Measurements from ENCODE around the gene SUCNR1. TPM values are rescaled to one million over a fixed set of nuclear protein-coding genes. Genes with fewer than 3 reads are reported as not detected.

SUCNR1 gene
- total RNA-seq, 1 experiment from 2014 or later = not detected

DNA sequence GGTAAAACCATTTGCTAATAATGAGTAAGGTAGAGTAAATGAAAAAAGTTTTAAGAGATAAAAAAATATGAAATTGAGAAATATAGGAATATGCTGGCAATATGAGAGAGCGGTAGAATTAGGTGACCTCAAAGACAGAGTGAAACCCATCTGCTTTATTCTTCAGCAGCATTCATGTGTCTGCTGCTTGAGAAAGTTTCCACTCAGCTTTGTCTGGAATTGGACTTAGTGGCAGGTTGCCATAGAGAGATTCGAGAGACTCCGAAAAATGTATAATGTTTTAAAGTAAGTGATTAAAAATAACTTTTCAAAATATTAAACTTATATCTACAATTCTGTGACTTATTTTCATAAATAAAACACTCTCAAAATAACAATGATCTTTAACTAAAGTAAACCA is 5.0 kb downstream of the SUCNR1 start:
- H3K36me3 Mint-ChIP-seq = no peaks in the 10 kb centered on the region

More for the DNA sequence above, 5.0 kb downstream of the SUCNR1 start:
- no peak overlapping the region for H3K4me3 Mint-ChIP-seq
- H3K27ac Mint-ChIP-seq = no peak overlapping the region
- ATAC-seq (no peak), DNase-seq (ENCODE audit: low spot score) (no peak)
- CTCF ChIA-PET = no interaction called here
- no peaks in the 10 kb centered on the region for H3K27me3 Mint-ChIP-seq (ENCODE audit: low read depth)
- peaks cover 4% of the 10 kb centered on the region for H3K4me1 Mint-ChIP-seq
- POLR2A ChIA-PET = no interaction called here
- no peak for TF ChIP-seq ZBTB21 (CRISPR knock-in tag; IDR thresholded peaks at IDR 0.05; ENCODE audit: borderline replicate concordance)
- no peak for TF ChIP-seq TP53 (CRISPR knock-in tag; IDR thresholded peaks at IDR 0.05)
- no peak for TF ChIP-seq USF2 (CRISPR knock-in tag; IDR thresholded peaks at IDR 0.05)
- no peak for TF ChIP-seq ZNF219 (CRISPR knock-in tag; IDR thresholded peaks at IDR 0.05; ENCODE audit: borderline replicate concordance)
- TF ChIP-seq HMGA2 (CRISPR knock-in tag; IDR thresholded peaks at IDR 0.05) = no peak
- no peak for TF ChIP-seq TEAD1 (CRISPR knock-in tag; IDR thresholded peaks at IDR 0.05)
- TF ChIP-seq JUN (CRISPR knock-in tag; IDR thresholded peaks at IDR 0.05) = no peak
- TF ChIP-seq ZSCAN18 (CRISPR knock-in tag; IDR thresholded peaks at IDR 0.05) = no peak
- TF ChIP-seq PREB (CRISPR knock-in tag; IDR thresholded peaks at IDR 0.05; ENCODE audit: borderline replicate concordance) = no peak
- TF ChIP-seq TEAD4 (CRISPR knock-in tag; IDR thresholded peaks at IDR 0.05) = no peak
- TF ChIP-seq NR2C2 (CRISPR knock-in tag; IDR thresholded peaks at IDR 0.05) = no peak
- TF ChIP-seq, protein P1, sequence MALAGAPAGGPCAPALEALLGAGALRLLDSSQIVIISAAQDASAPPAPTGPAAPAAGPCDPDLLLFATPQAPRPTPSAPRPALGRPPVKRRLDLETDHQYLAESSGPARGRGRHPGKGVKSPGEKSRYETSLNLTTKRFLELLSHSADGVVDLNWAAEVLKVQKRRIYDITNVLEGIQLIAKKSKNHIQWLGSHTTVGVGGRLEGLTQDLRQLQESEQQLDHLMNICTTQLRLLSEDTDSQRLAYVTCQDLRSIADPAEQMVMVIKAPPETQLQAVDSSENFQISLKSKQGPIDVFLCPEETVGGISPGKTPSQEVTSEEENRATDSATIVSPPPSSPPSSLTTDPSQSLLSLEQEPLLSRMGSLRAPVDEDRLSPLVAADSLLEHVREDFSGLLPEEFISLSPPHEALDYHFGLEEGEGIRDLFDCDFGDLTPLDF (CRISPR knock-in tag; IDR thresholded peaks at IDR 0.05) = no peak
- no peak for TF ChIP-seq NR1H2 (CRISPR knock-in tag; IDR thresholded peaks at IDR 0.05)
- TF ChIP-seq MYBL2 (CRISPR knock-in tag; IDR thresholded peaks at IDR 0.05) = no peak
- no peak for TF ChIP-seq AR (CRISPR knock-in tag; IDR thresholded peaks at IDR 0.05)
- no peak for TF ChIP-seq ARID4B (CRISPR knock-in tag; IDR thresholded peaks at IDR 0.05; ENCODE audit: borderline replicate concordance)
- no peak for TF ChIP-seq ZNF121 (CRISPR knock-in tag; IDR thresholded peaks at IDR 0.05)
- TF ChIP-seq ETV6 (CRISPR knock-in tag; IDR thresholded peaks at IDR 0.05) = no peak
- H3K9me3 Mint-ChIP-seq = no peaks in the 10 kb centered on the region
